Astrocyte (in vitro differentiated cells and primary cell): ENCODE measurements around the gene LZTR1. TPM values are rescaled to one million over a fixed set of nuclear protein-coding genes. Genes with fewer than 3 reads are reported as not detected.

Experiments
- DNase-seq: peaks from one replicate; pipeline ENCODE4 v3.0.0-alpha.2; 2010; ENCODE audit warnings: low read depth
- FAIRE-seq: peaks from 2 replicates; lab custom pipeline; 2011; peaks lifted over from hg19 to GRCh38; lab: Jason Lieb, UNC
- H2AFZ ChIP-seq: 2 replicates; pipeline ENCODE4 v1.6.0; 2012; ENCODE audit warnings: low read depth, low read length, inconsistent platforms
- H3K27ac ChIP-seq: 2 replicates; pipeline ENCODE4 v1.5.1; 2011; ENCODE audit warnings: low read depth, low read length, inconsistent platforms
- H3K27me3 ChIP-seq: 2 replicates; pipeline ENCODE4 v1.6.0; 2011; ENCODE audit warnings: low read length, inconsistent platforms; ENCODE audit not compliant: insufficient read depth
- H3K36me3 ChIP-seq: 2 replicates; pipeline ENCODE4 v1.5.1; 2011; ENCODE audit warnings: low read length, inconsistent platforms; ENCODE audit not compliant: insufficient read depth
- H3K4me1 ChIP-seq: 2 replicates; pipeline ENCODE4 v1.5.1; 2011; ENCODE audit warnings: low read length, inconsistent platforms; ENCODE audit not compliant: insufficient read depth
- H3K4me2 ChIP-seq: 2 replicates; pipeline ENCODE4 v1.6.0; 2012; ENCODE audit warnings: low read length, inconsistent platforms
- H3K4me3 ChIP-seq: 2 replicates; pipeline ENCODE4 v1.5.1; 2011; ENCODE audit warnings: low read depth, mild to moderate bottlenecking, low read length, inconsistent platforms; ENCODE audit not compliant: insufficient read depth
- H3K79me2 ChIP-seq: 2 replicates; pipeline ENCODE4 v1.6.0; 2012; ENCODE audit warnings: mild to moderate bottlenecking, low read length, inconsistent platforms; ENCODE audit not compliant: insufficient read depth
- H3K9ac ChIP-seq: 2 replicates; pipeline ENCODE4 v1.6.0; 2012; ENCODE audit warnings: mild to moderate bottlenecking, low read length, inconsistent platforms
- H3K9me3 ChIP-seq: 2 replicates; pipeline ENCODE4 v1.5.1; 2012; ENCODE audit warnings: low read depth, mild to moderate bottlenecking, low read length, inconsistent platforms; ENCODE audit not compliant: insufficient read depth
- H4K20me1 ChIP-seq: 2 replicates; pipeline ENCODE4 v1.6.0; 2012; ENCODE audit warnings: low read length, inconsistent platforms; ENCODE audit not compliant: insufficient read depth
- H3K27ac Mint-ChIP-seq: one replicate; pipeline ENCODE4 v1.8.0; 2021; ENCODE audit warnings: mild to moderate bottlenecking, mixed read lengths; ENCODE audit not compliant: unreplicated experiment
- H3K27me3 Mint-ChIP-seq: one replicate; pipeline ENCODE4 v1.8.0; 2021; ENCODE audit warnings: low read depth, mixed read lengths; ENCODE audit not compliant: unreplicated experiment
- H3K36me3 Mint-ChIP-seq: one replicate; pipeline ENCODE4 v1.8.0; 2021; ENCODE audit warnings: low read depth, mixed read lengths; ENCODE audit not compliant: unreplicated experiment
- H3K4me1 Mint-ChIP-seq: one replicate; pipeline ENCODE4 v1.8.0; 2021; ENCODE audit warnings: low read depth, mixed read lengths; ENCODE audit not compliant: unreplicated experiment
- H3K4me3 Mint-ChIP-seq: one replicate; pipeline ENCODE4 v1.8.0; 2021; ENCODE audit warnings: mild to moderate bottlenecking, moderate library complexity, mixed read lengths; ENCODE audit not compliant: unreplicated experiment
- H3K9me3 Mint-ChIP-seq: one replicate; pipeline ENCODE4 v1.8.0; 2021; ENCODE audit warnings: mild to moderate bottlenecking, mixed read lengths; ENCODE audit not compliant: unreplicated experiment
- CTCF ChIP-seq: IDR thresholded peaks from 2 replicates; pipeline ENCODE4 v1.5.1; 2011; ENCODE audit warnings: low read depth, mild to moderate bottlenecking, inconsistent platforms, low read length, moderate library complexity; ENCODE audit not compliant: insufficient read depth
- EZH2 ChIP-seq: IDR thresholded peaks from 2 replicates; pipeline ENCODE4 v1.6.1; 2012; ENCODE audit warnings: mild to moderate bottlenecking, low read length, inconsistent platforms; ENCODE audit not compliant: insufficient read depth
- total RNA-seq: library from RNA; stranded (reverse); gene quantifications from 2 replicates; pipeline ENCODE4 v1.2.1, GENCODE V29; 2021

The LZTR1 gene
- total RNA-seq, 1 donor from 2014 or later: 62.0 TPM

- FAIRE-seq (no peak), DNase-seq (peak; percentile 52)
- TF ChIP-seq EZH2 (no peak), CTCF (no peak)
- H3K4me3 ChIP-seq: no peak overlapping the region
- H3K4me3 Mint-ChIP-seq: no peak overlapping the region
- no peak overlapping the region for H3K27ac ChIP-seq
- H3K27me3 Mint-ChIP-seq: peaks cover 6% of the 10 kb centered on the region
- H3K4me2 ChIP-seq: no peak overlapping the region
- H3K27ac Mint-ChIP-seq: peak overlapping the region; percentile 34
- H3K9ac ChIP-seq: no peak overlapping the region
- no peaks in the 10 kb centered on the region for H3K79me2 ChIP-seq
- no peaks in the 10 kb centered on the region for H3K36me3 ChIP-seq
- peaks cover 40% of the 10 kb centered on the region for H3K4me1 ChIP-seq
- H3K4me1 Mint-ChIP-seq: peaks cover 41% of the 10 kb centered on the region
- H3K36me3 Mint-ChIP-seq: peaks cover 2% of the 10 kb centered on the region
- H4K20me1 ChIP-seq: no peaks in the 10 kb centered on the region
- H3K9me3 ChIP-seq: no peaks in the 10 kb centered on the region
- H3K9me3 Mint-ChIP-seq: no peaks in the 10 kb centered on the region
- H3K27me3 ChIP-seq: no peaks in the 10 kb centered on the region
- H2AFZ ChIP-seq: no peak overlapping the region
Observed at GRCh38 chr22:21041937-21042336, 59.8 kb downstream of the LZTR1 start.

- peak overlapping the region; percentile 67 for H3K4me3 Mint-ChIP-seq
- H3K9me3 Mint-ChIP-seq: no peaks in the 10 kb centered on the region
Observed at GRCh38 chr22:21042978-21043859, 61.1 kb downstream of the LZTR1 start.

More at GRCh38 chr22:21042978-21043859, 61.1 kb downstream of the LZTR1 start:
- FAIRE-seq (no peak), DNase-seq (no peak)
- no peak overlapping the region for H3K4me2 ChIP-seq
- H3K4me1 Mint-ChIP-seq: peaks cover 32% of the 10 kb centered on the region
- no peaks in the 10 kb centered on the region for H4K20me1 ChIP-seq
- peaks cover 2% of the 10 kb centered on the region for H3K36me3 Mint-ChIP-seq
- TF ChIP-seq EZH2 (no peak), CTCF (no peak)
- peaks cover 8% of the 10 kb centered on the region for H3K27me3 Mint-ChIP-seq
- no peaks in the 10 kb centered on the region for H3K9me3 ChIP-seq
- H3K36me3 ChIP-seq: no peaks in the 10 kb centered on the region
- peaks cover 35% of the 10 kb centered on the region for H3K4me1 ChIP-seq
- no peak overlapping the region for H3K27ac ChIP-seq
- H3K27me3 ChIP-seq: no peaks in the 10 kb centered on the region
- peak overlapping the region; percentile 83 for H3K27ac Mint-ChIP-seq
- H3K9ac ChIP-seq: no peak overlapping the region
- no peak overlapping the region for H3K4me3 ChIP-seq
- no peaks in the 10 kb centered on the region for H3K79me2 ChIP-seq
- no peak overlapping the region for H2AFZ ChIP-seq
